Lower leg skin (tissue), 4 donors: Measurements from ENCODE around the gene HAGH. TPM values are rescaled to one million over a fixed set of nuclear protein-coding genes. Genes with fewer than 3 reads are reported as not detected.
"Not testable (repeated sequence)": the region's sequence is repeated elsewhere in the genome, so short reads cannot be mapped to it uniquely, and the experiment has no call there.

Source experiments
- DNase-seq, 2 donors: peaks; one replicate each; pipeline ENCODE4 v3.0.0-alpha.2; 2019; ENCODE audit warnings: low spot score in 2 of 2
- H3K4me3 ChIP-seq: fragments of 200-600 bp; sonication (generic); 2 replicates; pipeline ENCODE4 v1.5.1; 2017; ENCODE audit warnings: mild to moderate bottlenecking, low read depth; ENCODE audit not compliant: poor library complexity, severe bottlenecking
- POLR2A ChIP-seq, 2 donors: fragments of 450-650 bp; IDR thresholded peaks; one replicate each; pipeline ENCODE4 v1.6.1; 2016 to 2017; ENCODE audit warnings: antibody characterized with exemption in 2 of 2, mild to moderate bottlenecking in 1 of 2, moderate library complexity in 1 of 2
- WGBS, 2 donors: methylation state at CpG; one replicate each; pipeline ENCODE4 v1.1.5; 2018; 5-methylcytosine and 5-hydroxymethylcytosine counted together
- intact Hi-C: fragments of 100-400 bp; cut with DNase I; formaldehyde crosslinking; loops from one replicate; pipeline ENCODE4 v1.15.0; 2023; ENCODE audit warnings: low total_unique reads
- total RNA-seq, 4 donors: library from RNA; depleted of rRNA; stranded (reverse); fragments of >200 nt; gene quantifications; one replicate each; pipeline ENCODE4 v1.1.0, GENCODE V29; 2016
- TF ChIP-seq, protein P1 (sequence below), 3 donors: fragments of 450-650 bp; IDR thresholded peaks; one replicate each; pipeline ENCODE4 v1.5.1; 2016; ENCODE audit warnings: antibody characterized with exemption in 3 of 3, mild to moderate bottlenecking in 3 of 3, moderate library complexity in 2 of 3

HAGH gene
- total RNA-seq, 4 donors from 2014 or later, result 57.8 to 104 (median 89.0) TPM

DNA sequence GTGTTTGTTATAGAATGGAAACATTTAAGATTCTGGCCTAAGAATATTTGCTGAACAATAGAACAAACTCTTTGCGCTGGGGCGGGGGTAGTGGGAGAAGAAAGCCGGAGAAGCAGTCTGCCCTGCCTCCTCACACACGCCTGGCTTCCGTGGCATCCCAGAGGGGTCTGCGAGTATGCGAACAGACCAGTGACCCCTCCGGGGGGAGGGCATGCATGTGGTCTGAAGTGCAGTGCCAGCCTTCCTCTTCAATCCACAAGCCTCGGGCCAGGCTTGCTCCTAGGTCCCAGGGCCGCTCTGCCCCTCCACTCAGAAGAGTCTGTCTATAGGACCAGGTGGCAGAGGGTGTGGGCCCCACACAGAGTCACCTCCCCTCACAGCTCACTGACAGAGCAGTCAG, 19.0 kb downstream of the HAGH start:
- intact Hi-C loops, result no loop called here
- 84 to 88% methylated on average over 10 of the region's 10 CpGs for WGBS, 2 donors
- TF ChIP-seq, protein P1, sequence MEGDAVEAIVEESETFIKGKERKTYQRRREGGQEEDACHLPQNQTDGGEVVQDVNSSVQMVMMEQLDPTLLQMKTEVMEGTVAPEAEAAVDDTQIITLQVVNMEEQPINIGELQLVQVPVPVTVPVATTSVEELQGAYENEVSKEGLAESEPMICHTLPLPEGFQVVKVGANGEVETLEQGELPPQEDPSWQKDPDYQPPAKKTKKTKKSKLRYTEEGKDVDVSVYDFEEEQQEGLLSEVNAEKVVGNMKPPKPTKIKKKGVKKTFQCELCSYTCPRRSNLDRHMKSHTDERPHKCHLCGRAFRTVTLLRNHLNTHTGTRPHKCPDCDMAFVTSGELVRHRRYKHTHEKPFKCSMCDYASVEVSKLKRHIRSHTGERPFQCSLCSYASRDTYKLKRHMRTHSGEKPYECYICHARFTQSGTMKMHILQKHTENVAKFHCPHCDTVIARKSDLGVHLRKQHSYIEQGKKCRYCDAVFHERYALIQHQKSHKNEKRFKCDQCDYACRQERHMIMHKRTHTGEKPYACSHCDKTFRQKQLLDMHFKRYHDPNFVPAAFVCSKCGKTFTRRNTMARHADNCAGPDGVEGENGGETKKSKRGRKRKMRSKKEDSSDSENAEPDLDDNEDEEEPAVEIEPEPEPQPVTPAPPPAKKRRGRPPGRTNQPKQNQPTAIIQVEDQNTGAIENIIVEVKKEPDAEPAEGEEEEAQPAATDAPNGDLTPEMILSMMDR (IDR thresholded peaks at IDR 0.05), result no peak
- TF ChIP-seq POLR2A (IDR thresholded peaks at IDR 0.05), result no peak
- no peak for DNase-seq
- no peak overlapping the region for H3K4me3 ChIP-seq

DNA sequence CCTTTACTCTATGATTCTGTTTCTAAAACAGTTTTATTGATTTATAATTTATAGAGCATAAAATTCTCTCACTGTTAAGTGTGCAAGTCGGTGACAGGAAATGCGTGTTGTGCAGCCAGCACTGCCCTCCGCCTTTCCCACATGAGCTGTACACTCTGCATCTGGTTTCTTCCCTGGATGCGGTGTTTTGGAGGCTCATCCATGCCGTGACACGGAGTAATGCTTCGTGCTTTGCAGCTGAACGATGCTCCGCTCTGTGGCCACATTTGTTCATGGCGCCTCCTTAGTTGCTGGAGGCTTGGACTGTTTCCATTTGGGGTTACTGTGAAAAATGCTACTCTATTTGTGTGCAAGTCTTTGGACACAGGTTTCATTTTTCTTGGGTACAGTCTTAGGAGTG, 25.9 kb downstream of the HAGH start:
- no peak overlapping the region for H3K4me3 ChIP-seq
- intact Hi-C loops, result no loop called here
- 65 to 71% methylated on average over 10 of the region's 10 CpGs for WGBS, 2 donors
- TF ChIP-seq POLR2A (IDR thresholded peaks at IDR 0.05), result no peak
- TF ChIP-seq, protein P1 (IDR thresholded peaks at IDR 0.05), result no peak
- DNase-seq, result no peak

DNA sequence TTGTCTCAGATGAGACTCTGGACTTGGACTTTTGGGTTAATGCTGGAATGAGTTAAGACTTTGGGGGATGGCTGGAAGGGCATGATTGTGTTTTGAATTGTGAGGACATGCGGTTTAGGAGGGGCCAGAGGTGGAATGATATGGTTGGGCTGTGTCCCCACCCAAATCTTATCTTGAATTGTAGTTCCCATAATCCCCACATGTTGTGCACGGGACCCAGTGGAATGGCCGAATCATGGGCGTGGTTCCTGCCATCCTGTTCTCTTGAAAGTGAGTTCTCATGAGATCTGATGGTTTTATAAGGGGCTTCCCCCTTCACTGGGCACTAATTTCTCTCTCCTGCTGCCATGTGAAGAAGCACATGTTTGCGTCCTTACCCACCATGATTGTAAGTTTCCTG, 27.4 kb downstream of the HAGH start:
- intact Hi-C loops, DNase-seq: not testable (repeated sequence)
- WGBS, 2 donors, result 54 to 77% methylated on average over 5 of the region's 5 CpGs

DNA sequence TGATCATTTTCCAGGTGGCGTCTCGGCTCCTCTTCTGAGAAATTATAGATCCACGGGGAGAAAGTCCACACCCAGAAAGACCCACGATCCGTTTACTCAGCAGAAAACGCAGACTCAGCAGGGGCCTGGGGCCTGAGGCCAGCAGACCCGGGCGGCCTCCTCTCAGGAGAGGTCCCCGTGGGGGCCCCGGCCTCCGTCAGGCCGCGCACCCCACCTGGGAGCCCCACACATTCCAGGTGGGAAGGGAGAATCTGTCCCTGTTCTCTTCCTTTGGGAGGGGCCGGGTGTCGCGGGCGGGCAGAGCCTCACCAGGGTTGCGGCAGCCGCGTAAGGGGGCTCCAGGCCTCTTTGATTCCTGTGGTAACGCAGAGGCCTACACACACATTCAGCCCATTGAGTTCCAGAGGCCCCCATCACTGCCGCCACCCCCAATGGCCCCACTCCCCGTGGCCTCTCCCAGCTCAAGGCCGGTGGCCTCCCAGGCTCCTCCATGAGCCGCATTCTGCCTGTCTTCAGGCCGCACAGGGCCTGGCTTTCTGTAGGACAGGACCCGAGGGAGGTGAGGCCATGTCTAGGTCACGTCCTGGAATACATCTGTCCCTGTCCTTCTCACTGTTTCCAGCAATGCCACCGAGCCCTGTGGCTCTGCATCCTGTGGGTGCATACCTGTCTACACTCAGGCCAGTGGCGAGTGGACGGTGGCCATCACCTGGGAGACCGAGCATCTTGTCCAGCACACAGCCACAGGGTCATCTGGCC, 31.5 kb downstream of the HAGH start:
- 83 to 86% methylated on average over 29 to 32 of the region's 32 CpGs for WGBS, 2 donors

More for the DNA sequence above, 27.4 kb downstream of the HAGH start:
- not testable (repeated sequence) for H3K4me3 ChIP-seq

DNA sequence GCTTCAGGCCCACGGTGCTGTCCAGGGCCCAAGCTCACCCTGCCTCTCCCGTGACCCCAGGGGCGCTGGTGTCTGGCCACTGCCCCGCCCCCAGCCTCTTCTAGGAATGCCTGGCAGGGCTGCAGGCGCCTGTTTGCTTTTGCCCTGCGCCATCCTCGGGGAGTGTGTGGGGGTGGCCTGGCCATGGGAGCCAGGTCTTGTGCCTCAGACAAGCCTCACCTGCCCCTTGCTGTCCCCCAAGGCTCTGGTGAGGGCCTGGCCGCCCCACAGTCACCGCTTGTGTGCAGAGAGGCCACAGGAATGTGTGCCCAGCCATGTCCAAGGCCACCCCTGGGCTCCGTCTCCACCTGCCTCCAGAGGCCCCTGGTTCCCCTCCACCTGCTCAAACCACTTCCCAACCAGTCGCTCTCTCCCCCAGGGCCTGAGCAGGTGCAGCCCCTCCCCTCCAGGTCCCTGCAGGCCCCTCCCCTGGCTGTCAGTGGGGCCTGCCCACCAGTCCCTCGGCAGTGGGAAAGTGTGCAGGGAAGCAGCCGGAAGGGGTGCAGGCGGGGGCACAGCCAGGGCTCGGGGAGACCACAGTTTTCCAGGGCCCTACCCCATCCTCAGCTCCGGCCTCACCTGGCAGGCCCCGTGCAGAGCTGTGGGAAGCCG, 32.3 kb downstream of the HAGH start:
- WGBS, 2 donors, result 56 to 57% methylated on average over 18 of the region's 18 CpGs
- TF ChIP-seq, protein P1 (IDR thresholded peaks at IDR 0.05), result peak in 1 of 3 donors; percentile 10
- no peak for TF ChIP-seq POLR2A (IDR thresholded peaks at IDR 0.05)
- DNase-seq, result no peak
- H3K4me3 ChIP-seq, result no peak overlapping the region
- intact Hi-C loops, result no loop called here

More for the DNA sequence above, 31.5 kb downstream of the HAGH start:
- H3K4me3 ChIP-seq, result no peak overlapping the region
- no peak for TF ChIP-seq POLR2A (IDR thresholded peaks at IDR 0.05)
- DNase-seq, result no peak
- intact Hi-C loops, result no loop called here

DNA sequence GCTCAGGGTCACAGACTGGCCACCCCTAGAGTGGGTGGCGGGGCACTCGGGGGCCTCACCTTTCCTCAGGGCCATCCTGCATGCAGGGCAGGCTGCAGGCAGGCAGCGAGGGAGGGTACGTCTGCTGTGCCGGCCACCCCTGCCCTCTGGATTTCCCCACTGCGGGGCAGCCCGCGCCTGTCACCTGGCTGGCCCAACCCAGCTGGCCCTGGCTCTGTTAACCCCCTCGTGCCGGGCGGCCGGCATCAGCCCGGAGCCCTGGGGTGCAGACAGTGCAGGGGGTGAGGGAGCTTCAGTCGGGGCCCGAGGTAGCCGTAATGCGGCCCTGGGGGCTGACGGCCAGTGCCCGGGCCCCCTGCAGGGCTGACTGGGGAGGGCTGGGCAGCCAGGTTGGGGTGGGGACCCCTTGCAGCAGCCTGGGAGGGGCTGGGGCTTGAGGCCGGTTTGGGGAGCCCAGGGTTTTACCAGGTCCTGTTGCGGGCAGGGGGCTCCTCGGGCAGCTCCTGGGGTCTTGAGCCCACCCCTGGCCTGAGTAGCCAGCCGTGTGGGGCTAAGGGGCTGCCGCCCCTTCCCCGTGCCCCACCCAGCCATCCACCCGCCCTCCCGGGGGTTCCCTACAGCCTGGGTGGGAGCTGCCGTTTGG, 32.9 kb downstream of the HAGH start, which contains the start of gene IGFALS:
IGFALS (minus strand) TSS at position 128 of the 643 bp plus-strand sequence; CDS start at position 75, 53 bp downstream.
- H3K4me3 ChIP-seq, result no peak within 1 kb of the TSS
- 57 to 76% methylated on average over 4 to 24 of the region's 28 CpGs for WGBS, 2 donors
- DNase-seq, result no peak
- TF ChIP-seq POLR2A (IDR thresholded peaks at IDR 0.05), result no peak
- TF ChIP-seq, protein P1 (IDR thresholded peaks at IDR 0.05), result no peak
- intact Hi-C loops, result no loop called here
